Heart right ventricle (tissue), 16 donors: Measurements from ENCODE around the gene RAB9B. TPM values are rescaled to one million over a fixed set of nuclear protein-coding genes. Genes with fewer than 3 reads are reported as not detected.

Experiments
- ATAC-seq, 8 donors: fragments of 200-7000 bp; cut with Tn5 transposase; one replicate each; pipeline ENCODE4 v1.9.1; 2020; ENCODE audit warnings: mild to moderate bottlenecking in 8 of 8, moderate library complexity in 8 of 8, moderate number of reproducible peaks in 1 of 8
- DNase-seq, 2 donors: peaks; one replicate each; pipeline ENCODE4 v3.0.0-alpha.2; 2020
- H3K27ac ChIP-seq, 10 donors: fragments of 200-600 bp; sonication (generic) in 2 of 10; one replicate each; pipeline versions ENCODE4 v1.5.0 to v1.8.0; 2020 to 2022; ENCODE audit warnings: mild to moderate bottlenecking in 3 of 10
- H3K27me3 ChIP-seq, 7 donors: fragments of 200-600 bp; one replicate each; pipeline ENCODE4 v1.8.0; 2021 to 2022; ENCODE audit warnings: mild to moderate bottlenecking in 2 of 7
- H3K36me3 ChIP-seq, 9 donors: fragments of 200-600 bp; sonication (generic) in 1 of 9; one replicate each; pipeline versions ENCODE4 v1.5.0 to v1.8.0; 2020 to 2022; ENCODE audit warnings: mild to moderate bottlenecking in 2 of 9
- H3K4me1 ChIP-seq, 9 donors: fragments of 200-600 bp; sonication (generic) in 1 of 9; one replicate each; pipeline versions ENCODE4 v1.5.0 to v1.8.0; 2020 to 2022; ENCODE audit warnings: mild to moderate bottlenecking in 4 of 9
- H3K4me3 ChIP-seq, 10 donors: fragments of 200-600 bp; sonication (generic) in 2 of 10; one replicate each; pipeline versions ENCODE4 v1.5.0 to v1.8.0; 2020 to 2022; ENCODE audit warnings: mild to moderate bottlenecking in 7 of 10, moderate library complexity in 2 of 10
- H3K9me3 ChIP-seq, 11 donors: fragments of 200-600 bp in 10 of 11; sonication (generic) in 2 of 11; one replicate each; pipeline versions ENCODE4 v1.5.0 to v1.8.0; 2013 to 2022; ENCODE audit warnings: mild to moderate bottlenecking in 2 of 11, control low read depth in 1 of 11, moderate library complexity in 1 of 11
- CTCF ChIP-seq, 9 donors: fragments of 200-600 bp; sonication (generic) in 2 of 9; IDR thresholded peaks; one replicate each; pipeline versions ENCODE4 v1.5.0 to v1.8.0; 2021 to 2022; ENCODE audit warnings: antibody characterized with exemption in 9 of 9, mild to moderate bottlenecking in 5 of 9, moderate library complexity in 1 of 9
- WGBS, 2 donors: extraction: QIAGEN DNeasy Blood & Tissue Kit; methylation state at CpG; one replicate each; pipeline ENCODE4 v1.1.7; 2013; ENCODE audit warnings: inconsistent platforms in 1 of 2; 5-methylcytosine and 5-hydroxymethylcytosine counted together
- intact Hi-C, 10 donors: fragments of 100-400 bp; cut with DNase I; formaldehyde crosslinking; loops; one replicate each; pipeline versions ENCODE4 v1.11.1 to v1.14.2; 2022
- polyA plus RNA-seq, 2 donors: library from polyadenylated mRNA; stranded (reverse); fragments of 200-250 nt; gene quantifications; one replicate each; pipeline ENCODE4 v1.2.3, GENCODE V29; 2013
- total RNA-seq, 10 donors: library from RNA; stranded (reverse); fragmentation: NEBNext Ultra II Directional in 3 of 10; extraction: Animal tissue kit (Norgen Biotek cat#: 25700) in 3 of 10; gene quantifications; one replicate each; pipeline versions ENCODE4 v1.2.1 to v1.2.4, GENCODE V29; 2021 to 2023
- donor health status: Arrhythmogenic right ventricular cardiomyopathy.
- donor health status: ischemic (EF 13 %, LVEDD 7.1; RV severe dilation, severe dysfunction).
- donor health status: healthy with polysubstance abuse.
- donor health status: DM: no; HTN: yes; CAD: no.
- donor health status: DM: no; HTN: no; CAD: no.
- donor health status: ischemic (EF 25% LVEDD 6.9; RV normal size, moderate dysfunction).
- donor health status: ischemic (EF 25% LVEDD 5.7; RV mildly dilated, moderate dysfunction).
- donor health status: healthy.
- donor health status: DM: yes; HTN: yes; CAD: no.
- donor health status: Ischemic cardiomyopathy.
- donor health status: ischemic (EF 35%, LVEDD 5.7; RV mildly dilated, moderate dysfunction).
- donor health status: nonischemic (EF 11% LVEDD 7.7; RV severe dilation, severe dysfunction).
- donor health status: DM: yes; HTN: yes; CAD: no.
- donor health status: PGD.
- donor health status: ischemic (EF 29% LVEDD 5.4; RV normal size, mild dysfunction).
- donor health status: nonischemic (EF 23%, LVEDD 6.1; RV moderate dilation, normal function).

The RAB9B gene
- total and polyA plus RNA-seq, 12 donors: 4.4 to 42.4 (median 32.9) TPM

DNA sequence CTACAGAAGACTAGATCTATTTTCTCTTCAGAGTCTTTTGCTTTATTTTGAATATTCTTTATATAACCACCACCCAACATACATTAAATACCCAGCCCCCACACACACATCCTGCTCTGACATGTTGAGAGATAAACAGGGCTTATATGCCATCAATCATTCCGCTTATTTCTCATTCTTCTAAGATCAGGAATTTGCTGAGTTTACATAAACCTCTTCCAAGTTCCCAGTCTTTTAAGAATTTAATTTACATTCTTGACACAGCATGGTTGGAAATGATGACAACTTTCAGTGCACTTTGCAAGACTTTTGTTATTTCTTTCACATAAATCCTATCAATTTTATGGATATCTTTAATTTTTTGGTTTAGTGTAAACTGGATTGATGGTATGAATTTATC, 17.5 kb upstream of the RAB9B start:
- ATAC-seq: no peak
- no peak for DNase-seq
- TF ChIP-seq CTCF (IDR thresholded peaks at IDR 0.05): no peak
- Histone ChIP-seq H3K9me3 (no peaks in the 10 kb centered on the region), H3K4me1 (peaks cover 0 to 4% (median 0%) of the 10 kb centered on the region in 9 donors), H3K36me3 (no peaks in the 10 kb centered on the region), H3K4me3 (no peak overlapping the region), H3K27me3 (peaks cover 0 to 46% (median 0%) of the 10 kb centered on the region in 7 donors), H3K27ac (no peak overlapping the region)
- WGBS, 2 donors: 81 to 85% methylated on average over 1 of the region's 1 CpG
- intact Hi-C loops: loop anchor here in 6 of 10 donors (5.0 to 10.0 kb wide), 2 partner anchors 285 to 288 kb away; no protein-coding TSS in a partner anchor

- H3K4me1 ChIP-seq: peaks cover 0 to 4% (median 0%) of the 10 kb centered on the region in 9 donors
- DNase-seq: no peak
- no peak overlapping the region for H3K4me3 ChIP-seq
- WGBS, 2 donors: 73 to 75% methylated on average over 4 to 5 of the region's 5 CpGs
- no peak for ATAC-seq
- no peaks in the 10 kb centered on the region for H3K36me3 ChIP-seq
- no peak for TF ChIP-seq CTCF (IDR thresholded peaks at IDR 0.05)
- peaks cover 0 to 42% (median 0%) of the 10 kb centered on the region in 7 donors for H3K27me3 ChIP-seq
- intact Hi-C loops: loop anchor here in 6 of 10 donors (5.0 to 10.0 kb wide), 2 partner anchors 287 to 290 kb away; no protein-coding TSS in a partner anchor
- no peaks in the 10 kb centered on the region for H3K9me3 ChIP-seq
- no peak overlapping the region for H3K27ac ChIP-seq
Observed at GRCh38 chrX:103847174-103847870, 15.3 kb upstream of the RAB9B start.

GRCh38 chrX:103846386-103846785, 14.3 kb upstream of the RAB9B start:
- no peak for ATAC-seq
- no peak for TF ChIP-seq CTCF (IDR thresholded peaks at IDR 0.05)
- intact Hi-C loops: loop anchor here in 6 of 10 donors (5.0 to 10.0 kb wide), 2 partner anchors 288 to 291 kb away; no protein-coding TSS in a partner anchor
- Histone ChIP-seq H3K4me1 (peaks cover 0 to 4% (median 0%) of the 10 kb centered on the region in 9 donors), H3K27ac (no peak overlapping the region), H3K4me3 (no peak overlapping the region), H3K9me3 (no peaks in the 10 kb centered on the region), H3K27me3 (peaks cover 0 to 41% (median 0%) of the 10 kb centered on the region in 7 donors), H3K36me3 (no peaks in the 10 kb centered on the region)
- no peak for DNase-seq

GRCh38 chrX:103845165-103845653, 13.2 kb upstream of the RAB9B start:
- Histone ChIP-seq H3K4me3 (no peak overlapping the region), H3K4me1 (peaks cover 0 to 4% (median 0%) of the 10 kb centered on the region in 9 donors), H3K27ac (no peak overlapping the region), H3K27me3 (peaks cover 0 to 36% (median 0%) of the 10 kb centered on the region in 7 donors), H3K9me3 (peaks cover 0 to under 1% (median 0%) of the 10 kb centered on the region in 11 donors), H3K36me3 (no peaks in the 10 kb centered on the region)
- intact Hi-C loops: loop anchor here in 6 of 10 donors (1.0 to 10.0 kb wide), 3 partner anchors 95 to 292 kb away; no protein-coding TSS in a partner anchor
- DNase-seq (peak; percentile 34 to 37), ATAC-seq (peak in 7 of 8 donors; percentile 56 to 80 (median 76))
- WGBS, 2 donors: 0% methylated on average over 4 of the region's 4 CpGs
- TF ChIP-seq CTCF (IDR thresholded peaks at IDR 0.05): peak in 8 of 9 donors; percentile 6 to 73 (median 64)
